K562 (cell line): ENCODE measurements around the gene GJA9. TPM values are rescaled to one million over a fixed set of nuclear protein-coding genes. Genes with fewer than 3 reads are reported as not detected.
A peak's percentile ranks its signal among the peaks of the same experiment; 100 is the strongest.

Experiments used
- ATAC-seq: fragments of 200-7000 bp; cut with Tn5 transposase; 3 replicates; pipeline ENCODE4 v1.9.1; 2020; ENCODE audit warnings: moderate library complexity
- BruUV-seq: library from RNA; stranded (reverse); fragments of 400-500 nt; replicated peaks from 2 replicates; lab custom pipeline; 2021; lab: Mats Ljungman, UMichigan
- CTCF ChIA-PET: fragments of 300-600 bp; formaldehyde crosslinking; extraction: SDS; loops from one replicate; lab custom pipeline; 2021; ENCODE audit warnings: low intra/inter-chr PET ratio; lab: Yijun Ruan, JAX
- POLR2A ChIA-PET: fragments of 300-600, 350-650 bp; sonication (Branson Sonifier 250); formaldehyde crosslinking; extraction: SDS; loops from one replicate; lab custom pipeline; 2021; ENCODE audit warnings: antibody characterized with exemption, inconsistent platforms; lab: Yijun Ruan, JAX
- DNase-seq, 4 experiments: peaks; one replicate each; pipeline versions ENCODE4 v3.0.0 to v3.0.0-alpha.2; 2011 to 2018; ENCODE audit warnings: low spot score in 3 of 4, mixed read lengths in 3 of 4; ENCODE audit errors: extremely low read depth in 1 of 4
- FAIRE-seq: peaks from 2 replicates; lab custom pipeline; 2011; peaks lifted over from hg19 to GRCh38; lab: Jason Lieb, UNC
- H2AFZ ChIP-seq: 2 replicates; pipeline ENCODE4 v1.6.0; 2011; ENCODE audit warnings: low read depth, low read length, control low read depth, inconsistent platforms
- H3K27ac ChIP-seq: fragments of 200-600 bp; 3 replicates; pipeline ENCODE4 v1.8.0; 2011; ENCODE audit warnings: low read depth, mild to moderate bottlenecking, control low read depth, inconsistent platforms, low read length, moderate library complexity, mixed read lengths; ENCODE audit errors: extremely low read depth
- H3K27me3 ChIP-seq, 2 experiments: fragments of 300-600 bp in 1 of 2; 2 replicates in 1 of 2; 3 replicates in 1 of 2; pipeline versions ENCODE4 v1.6.0 to v1.8.0; 2011; ENCODE audit warnings: inconsistent platforms in 2 of 2, low read length in 2 of 2, mild to moderate bottlenecking in 1 of 2, mixed read lengths in 1 of 2, moderate library complexity in 1 of 2; ENCODE audit not compliant: control insufficient read depth in 2 of 2, insufficient read depth in 2 of 2
- H3K36me3 ChIP-seq: fragments of 300-600 bp; 3 replicates; pipeline ENCODE4 v1.8.0; 2011; ENCODE audit warnings: mild to moderate bottlenecking, low read length, inconsistent platforms; ENCODE audit not compliant: control insufficient read depth, insufficient read depth
- H3K4me1 ChIP-seq, 2 experiments: fragments of 200-600 bp in 1 of 2; replicated peaks in 1 of 2; 2 replicates in 1 of 2; 3 replicates in 1 of 2; pipeline versions ENCODE4 v1.5.1 to v1.8.0; 2011; ENCODE audit warnings: inconsistent platforms in 2 of 2, low read length in 2 of 2, mild to moderate bottlenecking in 1 of 2, mixed read lengths in 1 of 2, moderate library complexity in 1 of 2; ENCODE audit not compliant: control insufficient read depth in 2 of 2, insufficient read depth in 2 of 2
- H3K4me2 ChIP-seq: 2 replicates; pipeline ENCODE4 v1.6.1; 2011; ENCODE audit warnings: low read length, control low read depth, inconsistent platforms, mixed read lengths; ENCODE audit not compliant: insufficient read depth
- H3K4me3 ChIP-seq: fragments of 200-600 bp; sonication (generic), shearing (Covaris generic); 2 replicates; pipeline ENCODE4 v1.5.1; 2016; ENCODE audit warnings: control low read depth, inconsistent platforms
- H3K79me2 ChIP-seq: fragments of 200-600 bp; 3 replicates; pipeline ENCODE4 v1.8.0; 2011; ENCODE audit warnings: low read length, inconsistent platforms; ENCODE audit not compliant: control insufficient read depth, insufficient read depth
- H3K9ac ChIP-seq, 2 experiments: 2 replicates each; pipeline versions ENCODE4 v1.6.0 to v1.6.1; 2011; ENCODE audit warnings: low read depth in 2 of 2, low read length in 2 of 2, control low read depth in 1 of 2, inconsistent platforms in 1 of 2, mild to moderate bottlenecking in 1 of 2, mixed read lengths in 1 of 2; ENCODE audit not compliant: insufficient read depth in 1 of 2
- H3K9me1 ChIP-seq: one replicate; pipeline ENCODE4 v1.6.0; 2011; ENCODE audit warnings: inconsistent platforms, mild to moderate bottlenecking, low read length, moderate library complexity; ENCODE audit not compliant: control insufficient read depth, insufficient read depth
- H3K9me3 ChIP-seq: replicated peaks from 2 replicates; pipeline ENCODE4 v1.5.1; 2011; ENCODE audit warnings: low read depth, low read length, inconsistent platforms; ENCODE audit not compliant: control insufficient read depth, insufficient read depth
- H4K20me1 ChIP-seq: replicated peaks from 2 replicates; pipeline ENCODE4 v1.6.1; 2011; ENCODE audit warnings: low read length, inconsistent platforms, mixed read lengths; ENCODE audit not compliant: control insufficient read depth, insufficient read depth
- ELF1 ChIP-seq: fragments of 200-800 bp; sonication (Bioruptor generic); IDR thresholded peaks from 2 replicates; pipeline ENCODE4 v1.6.1; 2016; ENCODE audit warnings: missing genetic modification characterization, missing compliant biosample characterization
- HDAC1 ChIP-seq, 2 experiments: fragments of 450-650 bp; IDR thresholded peaks; 2 replicates each; pipeline ENCODE4 v1.6.1; 2016 to 2017; ENCODE audit warnings: inconsistent platforms in 1 of 2, mild to moderate bottlenecking in 1 of 2, moderate library complexity in 1 of 2
- IFI16 ChIP-seq: fragments of 250-450 bp; sonication (Bioruptor Pico); IDR thresholded peaks from 2 replicates; pipeline ENCODE4 v2.1.2; 2022; ENCODE audit warnings: mild to moderate bottlenecking, inconsistent platforms
- MYNN ChIP-seq, 2 experiments: sonication (generic); formaldehyde crosslinking in 1 of 2; IDR thresholded peaks; 2 replicates each; pipeline versions ENCODE4 v1.5.0 to v1.6.1; 2016 to 2020; ENCODE audit warnings: antibody characterized with exemption in 1 of 2, missing genetic modification reagents in 1 of 2
- NONO ChIP-seq, 2 experiments: fragments of 200-400 bp in 1 of 2; fragments of 450-650 bp in 1 of 2; formaldehyde crosslinking in 1 of 2; IDR thresholded peaks; 2 replicates each; pipeline ENCODE4 v1.6.1; 2017; ENCODE audit warnings: low read depth in 2 of 2, mild to moderate bottlenecking in 2 of 2, moderate library complexity in 2 of 2, low read length in 1 of 2
- ZNF12 ChIP-seq: sonication (generic); formaldehyde crosslinking; IDR thresholded peaks from 2 replicates; pipeline ENCODE4 v1.4.0; 2020; ENCODE audit warnings: mild to moderate bottlenecking, missing genetic modification reagents
- ZNF311 ChIP-seq: fragments of 250-450 bp; sonication (Bioruptor Pico); IDR thresholded peaks from 2 replicates; pipeline ENCODE4 v1.4.0; 2020; ENCODE audit warnings: mild to moderate bottlenecking, moderate library complexity
- WGBS: fragments of 100-300 bp; shearing (Covaris generic); methylation state at CpG from one replicate; pipeline ENCODE4 v1.1.6; 2016; ENCODE audit warnings: low coverage, mixed read lengths; ENCODE audit not compliant: insufficient coverage; ENCODE audit errors: missing lambda C conversion rate; 5-methylcytosine and 5-hydroxymethylcytosine counted together
- in situ Hi-C: fragments of 300-500 bp; cut with MboI; formaldehyde crosslinking; loops from 4 replicates; pipeline ENCODE4 v1.15.0; 2018; ENCODE audit warnings: inconsistent platforms, mixed read lengths
- intact Hi-C: fragments of 100-400 bp; cut with micrococcal nuclease; formaldehyde crosslinking; loops from 2 replicates; pipeline ENCODE4 v1.14.2; 2022
- polyA plus RNA-seq, 8 experiments: library from polyadenylated mRNA; depleted of rRNA in 4 of 8; stranded (reverse) in 5 of 8; unstranded in 3 of 8; fragments of >200 nt; fragmentation: Nextera tagmentation in 2 of 8; fragmentation: Illumina TruSeq in 1 of 8; extraction: Ambion mirVana in 2 of 8; extraction: Trizol in 1 of 8; gene quantifications; 2 replicates each; pipeline versions ENCODE4 v1.2.1 to v1.2.3, GENCODE V29; 2011 to 2014; ENCODE audit warnings: inconsistent platforms in 1 of 8, missing spikeins in 1 of 8
- total RNA-seq, 7 experiments: library from RNA; depleted of rRNA in 6 of 7; stranded (reverse); fragments of >200 nt in 6 of 7; fragmentation: Illumina TruSeq in 2 of 7; extraction: Trizol in 2 of 7; gene quantifications; 2 replicates each; pipeline versions ENCODE4 v1.2.1 to v1.2.3, GENCODE V29; 2011 to 2021; ENCODE audit warnings: low replicate concordance in 1 of 7
- TF ChIP-seq, protein P1 (sequence below): sonication (generic); formaldehyde crosslinking; IDR thresholded peaks from 2 replicates; pipeline ENCODE4 v1.8.0; 2022; ENCODE audit warnings: missing genetic modification reagents, mild to moderate bottlenecking, moderate library complexity, borderline replicate concordance
- TF ChIP-seq, protein P2 (sequence below): sonication (generic); formaldehyde crosslinking; IDR thresholded peaks from 2 replicates; pipeline ENCODE4 v1.8.0; 2023; ENCODE audit warnings: missing genetic modification reagents, mild to moderate bottlenecking, borderline replicate concordance

GJA9 gene
- total and polyA plus RNA-seq, 9 of the 15 experiments (the other 6 are each of a cell fraction or from before 2014, with no cell fraction given) = not detected

DNA sequence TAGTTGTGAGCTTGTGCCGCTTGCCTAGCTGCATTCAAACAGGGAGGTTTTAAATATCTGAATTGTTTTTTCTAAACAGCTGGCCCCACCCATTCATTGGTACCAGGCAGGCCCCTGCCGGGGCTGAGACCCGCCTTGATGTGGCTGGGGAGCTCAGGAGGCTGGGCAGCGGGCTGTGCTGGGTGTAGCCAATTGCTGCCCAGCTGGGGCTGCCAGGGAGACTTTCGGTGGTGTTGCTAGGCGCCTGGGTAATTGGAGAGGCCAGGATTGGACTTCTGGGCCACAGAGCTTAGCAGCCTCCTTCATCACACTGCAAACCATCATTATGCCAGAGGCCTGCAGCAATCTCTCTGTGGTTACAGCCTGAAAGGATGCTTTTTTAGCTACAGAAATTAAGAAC is 48.1 kb upstream of the GJA9 start:
- in situ Hi-C loops = no loop called here
- no peak for TF ChIP-seq ELF1 (tag)
- TF ChIP-seq, protein P1, sequence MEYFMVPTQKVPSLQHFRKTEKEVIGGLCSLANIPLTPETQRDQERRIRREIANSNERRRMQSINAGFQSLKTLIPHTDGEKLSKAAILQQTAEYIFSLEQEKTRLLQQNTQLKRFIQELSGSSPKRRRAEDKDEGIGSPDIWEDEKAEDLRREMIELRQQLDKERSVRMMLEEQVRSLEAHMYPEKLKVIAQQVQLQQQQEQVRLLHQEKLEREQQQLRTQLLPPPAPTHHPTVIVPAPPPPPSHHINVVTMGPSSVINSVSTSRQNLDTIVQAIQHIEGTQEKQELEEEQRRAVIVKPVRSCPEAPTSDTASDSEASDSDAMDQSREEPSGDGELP (CRISPR knock-in tag) = peak; percentile 18; the same call in 1 of the 2 replicates
- Histone ChIP-seq H3K36me3 (no peaks in the 10 kb centered on the region), H2AFZ (no peak overlapping the region), H3K27ac (no peak overlapping the region), H3K9me1 (no peaks in the 10 kb centered on the region), H3K79me2 (no peaks in the 10 kb centered on the region), H3K9ac (no peak overlapping the region), H4K20me1 (no peaks in the 10 kb centered on the region), H3K4me1 (peaks cover 0 to 4% of the 10 kb centered on the region in 2 experiments; a peak in 1 of 5 replicates), H3K4me2 (no peak overlapping the region), H3K4me3 (no peak overlapping the region), H3K27me3 (peaks cover 0 to 7% of the 10 kb centered on the region in 2 experiments; a peak in 1 of 5 replicates), H3K9me3 (no peaks in the 10 kb centered on the region)
- intact Hi-C loops = no loop called here
- ChIA-PET POLR2A (interaction anchor here (0.9 to 1.6 kb wide), 4 partner anchors 8 to 20 kb away, joined by 3 to 6 read pairs (median 4); partner anchors contain the start of gene RHBDL2), CTCF (no interaction called here)
- DNase-seq (no peak), FAIRE-seq (no peak), ATAC-seq (no peak)
- no TSS peak for BruUV-seq
- 25% methylated on average over 6 of the region's 6 CpGs for WGBS

DNA sequence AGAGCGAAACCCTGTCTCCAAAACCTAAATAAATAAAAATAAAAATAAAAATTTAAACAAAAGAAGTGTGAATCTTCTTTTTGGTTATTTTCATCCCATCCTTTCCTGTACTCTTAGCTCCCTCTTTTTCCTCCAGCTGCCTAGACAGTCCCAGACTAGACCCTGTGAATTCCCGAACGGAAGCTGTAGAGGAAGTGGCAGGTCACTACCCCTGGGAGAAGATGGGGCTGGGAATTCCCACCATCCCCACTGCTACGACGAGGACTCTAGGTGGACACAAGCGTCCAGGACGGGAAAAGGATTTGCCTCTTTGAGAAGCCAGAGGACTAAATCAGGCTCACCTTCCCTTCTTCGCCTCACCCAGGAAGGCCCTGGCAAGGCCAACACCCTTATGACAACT is 47.7 kb upstream of the GJA9 start:
- Histone ChIP-seq H3K36me3 (no peaks in the 10 kb centered on the region), H3K9me3 (no peaks in the 10 kb centered on the region), H3K27ac (no peak overlapping the region), H3K4me2 (no peak overlapping the region), H3K27me3 (peaks cover 0 to 7% of the 10 kb centered on the region in 2 experiments; a peak in 1 of 5 replicates), H4K20me1 (no peaks in the 10 kb centered on the region), H3K4me1 (peaks cover 0 to 4% of the 10 kb centered on the region in 2 experiments; a peak in 1 of 5 replicates), H3K9me1 (no peaks in the 10 kb centered on the region), H3K9ac (no peak overlapping the region), H2AFZ (no peak overlapping the region), H3K4me3 (no peak overlapping the region), H3K79me2 (no peaks in the 10 kb centered on the region)
- FAIRE-seq (no peak), ATAC-seq (no peak), DNase-seq (no peak)
- in situ Hi-C loops = no loop called here
- WGBS = 43% methylated on average over 8 of the region's 8 CpGs
- intact Hi-C loops = no loop called here
- POLR2A ChIA-PET = interaction anchor here (0.9 to 1.2 kb wide), 3 partner anchors 8 to 21 kb away, joined by 3 to 5 read pairs (median 3); no protein-coding TSS in a partner anchor
- BruUV-seq = no TSS peak
- CTCF ChIA-PET = no interaction called here
- TF ChIP-seq NONO (IDR thresholded peaks at IDR 0.05; ENCODE audit: low read depth in 2 of 2, low read length in 1 of 2) (no peak), ZNF311 (CRISPR knock-in tag) (no peak), MYNN (IDR thresholded peaks at IDR 0.05) (no peak), MYNN (CRISPR knock-in tag; IDR thresholded peaks at IDR 0.05) (no peak), IFI16 (no peak), ZNF12 (CRISPR knock-in tag) (no peak), HDAC1 (IDR thresholded peaks at IDR 0.05) (no peak)
- TF ChIP-seq, protein P2, sequence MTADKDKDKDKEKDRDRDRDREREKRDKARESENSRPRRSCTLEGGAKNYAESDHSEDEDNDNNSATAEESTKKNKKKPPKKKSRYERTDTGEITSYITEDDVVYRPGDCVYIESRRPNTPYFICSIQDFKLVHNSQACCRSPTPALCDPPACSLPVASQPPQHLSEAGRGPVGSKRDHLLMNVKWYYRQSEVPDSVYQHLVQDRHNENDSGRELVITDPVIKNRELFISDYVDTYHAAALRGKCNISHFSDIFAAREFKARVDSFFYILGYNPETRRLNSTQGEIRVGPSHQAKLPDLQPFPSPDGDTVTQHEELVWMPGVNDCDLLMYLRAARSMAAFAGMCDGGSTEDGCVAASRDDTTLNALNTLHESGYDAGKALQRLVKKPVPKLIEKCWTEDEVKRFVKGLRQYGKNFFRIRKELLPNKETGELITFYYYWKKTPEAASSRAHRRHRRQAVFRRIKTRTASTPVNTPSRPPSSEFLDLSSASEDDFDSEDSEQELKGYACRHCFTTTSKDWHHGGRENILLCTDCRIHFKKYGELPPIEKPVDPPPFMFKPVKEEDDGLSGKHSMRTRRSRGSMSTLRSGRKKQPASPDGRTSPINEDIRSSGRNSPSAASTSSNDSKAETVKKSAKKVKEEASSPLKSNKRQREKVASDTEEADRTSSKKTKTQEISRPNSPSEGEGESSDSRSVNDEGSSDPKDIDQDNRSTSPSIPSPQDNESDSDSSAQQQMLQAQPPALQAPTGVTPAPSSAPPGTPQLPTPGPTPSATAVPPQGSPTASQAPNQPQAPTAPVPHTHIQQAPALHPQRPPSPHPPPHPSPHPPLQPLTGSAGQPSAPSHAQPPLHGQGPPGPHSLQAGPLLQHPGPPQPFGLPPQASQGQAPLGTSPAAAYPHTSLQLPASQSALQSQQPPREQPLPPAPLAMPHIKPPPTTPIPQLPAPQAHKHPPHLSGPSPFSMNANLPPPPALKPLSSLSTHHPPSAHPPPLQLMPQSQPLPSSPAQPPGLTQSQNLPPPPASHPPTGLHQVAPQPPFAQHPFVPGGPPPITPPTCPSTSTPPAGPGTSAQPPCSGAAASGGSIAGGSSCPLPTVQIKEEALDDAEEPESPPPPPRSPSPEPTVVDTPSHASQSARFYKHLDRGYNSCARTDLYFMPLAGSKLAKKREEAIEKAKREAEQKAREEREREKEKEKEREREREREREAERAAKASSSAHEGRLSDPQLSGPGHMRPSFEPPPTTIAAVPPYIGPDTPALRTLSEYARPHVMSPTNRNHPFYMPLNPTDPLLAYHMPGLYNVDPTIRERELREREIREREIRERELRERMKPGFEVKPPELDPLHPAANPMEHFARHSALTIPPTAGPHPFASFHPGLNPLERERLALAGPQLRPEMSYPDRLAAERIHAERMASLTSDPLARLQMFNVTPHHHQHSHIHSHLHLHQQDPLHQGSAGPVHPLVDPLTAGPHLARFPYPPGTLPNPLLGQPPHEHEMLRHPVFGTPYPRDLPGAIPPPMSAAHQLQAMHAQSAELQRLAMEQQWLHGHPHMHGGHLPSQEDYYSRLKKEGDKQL = no peak
